HepG2 (cell line): ENCODE data around the gene EVC. TPM values are rescaled to one million over a fixed set of nuclear protein-coding genes. Genes with fewer than 3 reads are reported as not detected.

Experiments used
- ATAC-seq: fragments of 200-7000 bp; cut with Tn5 transposase; 3 replicates; pipeline ENCODE4 v1.9.1; 2020; ENCODE audit warnings: mild to moderate bottlenecking, moderate library complexity
- BruUV-seq: library from RNA; stranded (reverse); fragments of 400-500 nt; replicated peaks from 2 replicates; lab custom pipeline; 2021; lab: Mats Ljungman, UMichigan
- CTCF ChIA-PET: fragments of 300-600 bp; formaldehyde crosslinking; extraction: SDS; loops from one replicate; lab custom pipeline; 2021; ENCODE audit warnings: low total read pairs, inconsistent platforms, low intra/inter-chr PET ratio; lab: Yijun Ruan, JAX
- POLR2A ChIA-PET: fragments of 350-600 bp; sonication (Branson Sonifier 250); formaldehyde crosslinking; loops from one replicate; lab custom pipeline; 2020; ENCODE audit warnings: antibody characterized with exemption, inconsistent platforms; lab: Yijun Ruan, JAX
- DNase-seq: peaks from one replicate; pipeline ENCODE4 v3.0.0-alpha.2; 2015; ENCODE audit warnings: low spot score
- FAIRE-seq: peaks from 3 replicates; lab custom pipeline; 2011; peaks lifted over from hg19 to GRCh38; lab: Jason Lieb, UNC
- H2AFZ ChIP-seq: one replicate; pipeline ENCODE4 v1.6.1; 2011; ENCODE audit warnings: low read length, inconsistent platforms
- H3K27ac ChIP-seq: fragments of 300-600 bp; 3 replicates; pipeline ENCODE4 v1.8.0; 2011; ENCODE audit warnings: mixed run types, mild to moderate bottlenecking, mixed read lengths, low read length, inconsistent platforms; ENCODE audit not compliant: insufficient read depth; ENCODE audit errors: extremely low read length
- H3K27me3 ChIP-seq, 2 experiments: fragments of 200-600 bp in 1 of 2; 2 replicates in 1 of 2; 3 replicates in 1 of 2; pipeline versions ENCODE4 v1.6.0 to v1.8.0; 2011; ENCODE audit warnings: low read length in 2 of 2, mild to moderate bottlenecking in 2 of 2, moderate library complexity in 2 of 2, inconsistent platforms in 1 of 2; ENCODE audit not compliant: insufficient read depth in 2 of 2, control insufficient read depth in 1 of 2
- H3K36me3 ChIP-seq, 2 experiments: fragments of 200-600 bp in 1 of 2; replicated peaks in 1 of 2; 2 replicates in 1 of 2; 3 replicates in 1 of 2; pipeline versions ENCODE4 v1.5.1 to v1.8.0; 2011; ENCODE audit warnings: low read length in 2 of 2, inconsistent platforms in 1 of 2; ENCODE audit not compliant: insufficient read depth in 2 of 2, control insufficient read depth in 1 of 2
- H3K4me1 ChIP-seq: 2 replicates; pipeline ENCODE4 v1.5.1; 2012; ENCODE audit warnings: low read length, inconsistent platforms; ENCODE audit not compliant: insufficient read depth
- H3K4me2 ChIP-seq: 2 replicates; pipeline ENCODE4 v1.6.0; 2011; ENCODE audit warnings: low read depth, low read length, inconsistent platforms
- H3K4me3 ChIP-seq, 3 experiments: fragments of 200-600 bp in 1 of 3; sonication (generic), shearing (Covaris generic) in 1 of 3; replicated peaks in 1 of 3; 2 replicates each; pipeline ENCODE4 v1.5.1; 2011 to 2016; ENCODE audit warnings: low read length in 3 of 3, inconsistent platforms in 2 of 3, low read depth in 2 of 3, mild to moderate bottlenecking in 2 of 3, control low read depth in 1 of 3, mixed read lengths in 1 of 3; ENCODE audit not compliant: insufficient read depth in 1 of 3
- H3K79me2 ChIP-seq: one replicate; pipeline ENCODE4 v1.6.1; 2011; ENCODE audit warnings: low read length, inconsistent platforms; ENCODE audit not compliant: insufficient read depth
- H3K9ac ChIP-seq: 2 replicates; pipeline ENCODE4 v1.6.0; 2011; ENCODE audit warnings: mild to moderate bottlenecking, low read depth, low read length, inconsistent platforms; ENCODE audit not compliant: insufficient read depth
- H3K9me3 ChIP-seq: 2 replicates; pipeline ENCODE4 v1.5.1; 2012; ENCODE audit warnings: mild to moderate bottlenecking, low read length
- H4K20me1 ChIP-seq: 2 replicates; pipeline ENCODE4 v1.6.0; 2011; ENCODE audit warnings: inconsistent platforms, mild to moderate bottlenecking, low read length, moderate library complexity; ENCODE audit not compliant: insufficient read depth
- CCDC6 ChIP-seq: sonication (generic); formaldehyde crosslinking; IDR thresholded peaks from 2 replicates; pipeline ENCODE4 v1.8.1; 2022; ENCODE audit warnings: mild to moderate bottlenecking, missing genetic modification reagents, moderate library complexity
- CENPX ChIP-seq: sonication (generic); formaldehyde crosslinking; IDR thresholded peaks from 2 replicates; pipeline ENCODE4 v1.9.0; 2021; ENCODE audit warnings: mild to moderate bottlenecking, missing genetic modification reagents, moderate library complexity
- CHD2 ChIP-seq: IDR thresholded peaks from 2 replicates; pipeline ENCODE4 v1.6.1; 2011; ENCODE audit warnings: low read depth, low read length, improper control_type of control experiment
- DNMT1 ChIP-seq: sonication (generic); formaldehyde crosslinking; IDR thresholded peaks from 2 replicates; pipeline ENCODE4 v1.5.1; 2020; ENCODE audit warnings: mild to moderate bottlenecking, missing genetic modification reagents
- EP300 ChIP-seq, 3 experiments: sonication (generic) in 1 of 3; formaldehyde crosslinking in 1 of 3; IDR thresholded peaks; 2 replicates each; pipeline versions ENCODE4 v1.5.1 to v1.6.1; 2011 to 2020; ENCODE audit warnings: low read depth in 2 of 3, low read length in 2 of 3, borderline replicate concordance in 1 of 3, improper control_type of control experiment in 1 of 3, mild to moderate bottlenecking in 1 of 3, missing genetic modification reagents in 1 of 3, moderate library complexity in 1 of 3
- GATAD1 ChIP-seq: IDR thresholded peaks from 2 replicates; pipeline ENCODE4 v1.6.1; 2016; ENCODE audit warnings: missing genetic modification reagents, missing compliant biosample characterization
- NCOA2 ChIP-seq: sonication (generic); formaldehyde crosslinking; IDR thresholded peaks from 2 replicates; pipeline ENCODE4 v1.8.0; 2022; ENCODE audit warnings: inconsistent platforms
- NR1H2 ChIP-seq: sonication (generic); formaldehyde crosslinking; IDR thresholded peaks from 2 replicates; pipeline ENCODE4 v1.8.1; 2022; ENCODE audit warnings: low read depth, missing genetic modification reagents, borderline replicate concordance
- REL ChIP-seq: sonication (generic); formaldehyde crosslinking; conservative IDR thresholded peaks from 2 replicates; pipeline ENCODE4 v1.8.0; 2022; ENCODE audit warnings: mild to moderate bottlenecking, missing genetic modification reagents, moderate library complexity
- TARDBP ChIP-seq: sonication (generic); formaldehyde crosslinking; IDR thresholded peaks from 2 replicates; pipeline ENCODE4 v1.8.0; 2022; ENCODE audit warnings: mild to moderate bottlenecking, missing genetic modification reagents
- YEATS4 ChIP-seq: sonication (generic); formaldehyde crosslinking; IDR thresholded peaks from 2 replicates; pipeline ENCODE4 v1.4.0; 2020; ENCODE audit warnings: missing genetic modification reagents, borderline replicate concordance
- ZKSCAN8 ChIP-seq: IDR thresholded peaks from 2 replicates; pipeline ENCODE4 v1.6.1; 2016; ENCODE audit warnings: borderline replicate concordance, missing genetic modification reagents, missing compliant biosample characterization
- ZNF296 ChIP-seq: sonication (generic); formaldehyde crosslinking; conservative IDR thresholded peaks from 2 replicates; pipeline ENCODE4 v1.5.0; 2020; ENCODE audit warnings: mild to moderate bottlenecking, missing genetic modification reagents
- ZNF639 ChIP-seq: conservative IDR thresholded peaks from 2 replicates; pipeline ENCODE4 v1.6.1; 2018; ENCODE audit warnings: missing genetic modification reagents
- WGBS: methylation state at CpG from one replicate; pipeline ENCODE4 v1.1.6; 2017; ENCODE audit warnings: low lambda C conversion rate; 5-methylcytosine and 5-hydroxymethylcytosine counted together
- in situ Hi-C: cut with HindIII; loops from 2 replicates; pipeline ENCODE4 v1.10.0; 2017; ENCODE audit warnings: low pct_unique_long_range_greater_than_20kb; ENCODE audit not compliant: extremely low pct_ligation_motif_present
- intact Hi-C: fragments of 100-400 bp; cut with micrococcal nuclease; formaldehyde crosslinking; loops from one replicate; pipeline ENCODE4 v1.10.0; 2022; ENCODE audit not compliant: unreplicated experiment
- polyA plus RNA-seq, 8 experiments: library from polyadenylated mRNA; depleted of rRNA in 3 of 8; stranded (reverse) in 7 of 8; unstranded in 1 of 8; fragments of >200 nt; fragmentation: Illumina TruSeq in 4 of 8; extraction: Trizol in 4 of 8; gene quantifications; 2 replicates each; pipeline versions ENCODE4 v1.2.1 to v1.2.3, GENCODE V29; 2011 to 2016; ENCODE audit warnings: low read depth in 4 of 8, missing spikeins in 1 of 8, mixed read lengths in 1 of 8; ENCODE audit not compliant: insufficient read depth in 1 of 8
- total RNA-seq, 5 experiments: library from RNA; depleted of rRNA; stranded (reverse); fragments of >200 nt; fragmentation: Illumina TruSeq; extraction: Trizol; gene quantifications; 2 replicates each; pipeline ENCODE4 v1.2.3, GENCODE V29; 2016; ENCODE audit warnings: low read depth in 1 of 5
- TF ChIP-seq, protein P1 (sequence below): sonication (generic); formaldehyde crosslinking; IDR thresholded peaks from 2 replicates; pipeline ENCODE4 v1.5.0; 2020; ENCODE audit warnings: mild to moderate bottlenecking, missing genetic modification reagents, borderline replicate concordance

Gene EVC
- total and polyA plus RNA-seq, 2 of the 13 experiments (the other 11 are each of a cell fraction or from before 2014, with no cell fraction given): 3.1 to 4.9 TPM

DNA sequence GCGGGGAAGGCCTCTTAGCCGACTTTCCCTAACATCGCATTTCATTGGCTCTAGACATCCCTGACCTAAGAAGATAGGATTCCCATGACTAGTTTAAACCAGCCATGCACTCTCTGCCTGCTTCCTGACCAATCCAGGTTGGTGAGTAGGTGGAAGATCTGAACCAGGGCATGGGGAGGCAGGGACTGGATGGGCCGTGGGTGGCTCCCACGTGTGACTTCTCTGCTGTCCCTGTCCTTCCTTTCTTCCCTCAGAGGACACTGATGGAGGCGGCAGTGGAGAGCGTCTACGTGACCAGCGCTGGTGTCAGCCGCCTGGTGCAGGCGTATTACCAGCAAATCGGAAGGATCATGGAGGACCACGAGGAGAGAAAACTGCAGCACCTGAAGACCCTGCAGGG lies 90.7 kb downstream of the EVC start:
- intact Hi-C loops (no loop called here), in situ Hi-C loops (loop anchor here (25.0 kb wide), 1 partner anchor 814 kb away; no protein-coding TSS in a partner anchor)
- Histone ChIP-seq H4K20me1 (no peaks in the 10 kb centered on the region), H3K9ac (no peak overlapping the region), H3K4me1 (no peaks in the 10 kb centered on the region), H3K27ac (no peak overlapping the region), H3K9me3 (no peaks in the 10 kb centered on the region), H3K4me2 (no peak overlapping the region), H3K27me3 (no peaks in the 10 kb centered on the region), H3K79me2 (no peaks in the 10 kb centered on the region), H3K4me3 (no peak overlapping the region), H2AFZ (no peak overlapping the region), H3K36me3 (peaks cover 0 to 7% of the 10 kb centered on the region in 2 experiments; a peak in 3 of 5 replicates)
- no peak for ATAC-seq
- no TSS peak for BruUV-seq
- ChIA-PET CTCF (no interaction called here), POLR2A (no interaction called here)
- WGBS: 94% methylated on average over 13 of the region's 13 CpGs
- no peak for FAIRE-seq
- DNase-seq: no peak
- no peak for TF ChIP-seq DNMT1
- TF ChIP-seq ZKSCAN8 (CRISPR knock-in tag): no peak
- no peak for TF ChIP-seq REL (CRISPR knock-in tag)
- no peak for TF ChIP-seq GATAD1 (CRISPR knock-in tag)
- no peak for TF ChIP-seq CCDC6
- TF ChIP-seq CHD2: no peak
- no peak for TF ChIP-seq TARDBP (CRISPR knock-in tag)
- TF ChIP-seq YEATS4 (CRISPR knock-in tag): no peak
- TF ChIP-seq CENPX (CRISPR knock-in tag): no peak
- no peak for TF ChIP-seq ZNF639
- no peak for TF ChIP-seq EP300 (IDR thresholded peaks at IDR 0.05; ENCODE audit: low read depth in 2 of 2, low read length in 2 of 2)
- TF ChIP-seq EP300 (CRISPR knock-in tag; IDR thresholded peaks at IDR 0.05; ENCODE audit: borderline replicate concordance): no peak
- no peak for TF ChIP-seq NCOA2 (CRISPR knock-in tag)
- no peak for TF ChIP-seq ZNF296 (CRISPR knock-in tag)
- TF ChIP-seq NR1H2: no peak
- TF ChIP-seq, protein P1, sequence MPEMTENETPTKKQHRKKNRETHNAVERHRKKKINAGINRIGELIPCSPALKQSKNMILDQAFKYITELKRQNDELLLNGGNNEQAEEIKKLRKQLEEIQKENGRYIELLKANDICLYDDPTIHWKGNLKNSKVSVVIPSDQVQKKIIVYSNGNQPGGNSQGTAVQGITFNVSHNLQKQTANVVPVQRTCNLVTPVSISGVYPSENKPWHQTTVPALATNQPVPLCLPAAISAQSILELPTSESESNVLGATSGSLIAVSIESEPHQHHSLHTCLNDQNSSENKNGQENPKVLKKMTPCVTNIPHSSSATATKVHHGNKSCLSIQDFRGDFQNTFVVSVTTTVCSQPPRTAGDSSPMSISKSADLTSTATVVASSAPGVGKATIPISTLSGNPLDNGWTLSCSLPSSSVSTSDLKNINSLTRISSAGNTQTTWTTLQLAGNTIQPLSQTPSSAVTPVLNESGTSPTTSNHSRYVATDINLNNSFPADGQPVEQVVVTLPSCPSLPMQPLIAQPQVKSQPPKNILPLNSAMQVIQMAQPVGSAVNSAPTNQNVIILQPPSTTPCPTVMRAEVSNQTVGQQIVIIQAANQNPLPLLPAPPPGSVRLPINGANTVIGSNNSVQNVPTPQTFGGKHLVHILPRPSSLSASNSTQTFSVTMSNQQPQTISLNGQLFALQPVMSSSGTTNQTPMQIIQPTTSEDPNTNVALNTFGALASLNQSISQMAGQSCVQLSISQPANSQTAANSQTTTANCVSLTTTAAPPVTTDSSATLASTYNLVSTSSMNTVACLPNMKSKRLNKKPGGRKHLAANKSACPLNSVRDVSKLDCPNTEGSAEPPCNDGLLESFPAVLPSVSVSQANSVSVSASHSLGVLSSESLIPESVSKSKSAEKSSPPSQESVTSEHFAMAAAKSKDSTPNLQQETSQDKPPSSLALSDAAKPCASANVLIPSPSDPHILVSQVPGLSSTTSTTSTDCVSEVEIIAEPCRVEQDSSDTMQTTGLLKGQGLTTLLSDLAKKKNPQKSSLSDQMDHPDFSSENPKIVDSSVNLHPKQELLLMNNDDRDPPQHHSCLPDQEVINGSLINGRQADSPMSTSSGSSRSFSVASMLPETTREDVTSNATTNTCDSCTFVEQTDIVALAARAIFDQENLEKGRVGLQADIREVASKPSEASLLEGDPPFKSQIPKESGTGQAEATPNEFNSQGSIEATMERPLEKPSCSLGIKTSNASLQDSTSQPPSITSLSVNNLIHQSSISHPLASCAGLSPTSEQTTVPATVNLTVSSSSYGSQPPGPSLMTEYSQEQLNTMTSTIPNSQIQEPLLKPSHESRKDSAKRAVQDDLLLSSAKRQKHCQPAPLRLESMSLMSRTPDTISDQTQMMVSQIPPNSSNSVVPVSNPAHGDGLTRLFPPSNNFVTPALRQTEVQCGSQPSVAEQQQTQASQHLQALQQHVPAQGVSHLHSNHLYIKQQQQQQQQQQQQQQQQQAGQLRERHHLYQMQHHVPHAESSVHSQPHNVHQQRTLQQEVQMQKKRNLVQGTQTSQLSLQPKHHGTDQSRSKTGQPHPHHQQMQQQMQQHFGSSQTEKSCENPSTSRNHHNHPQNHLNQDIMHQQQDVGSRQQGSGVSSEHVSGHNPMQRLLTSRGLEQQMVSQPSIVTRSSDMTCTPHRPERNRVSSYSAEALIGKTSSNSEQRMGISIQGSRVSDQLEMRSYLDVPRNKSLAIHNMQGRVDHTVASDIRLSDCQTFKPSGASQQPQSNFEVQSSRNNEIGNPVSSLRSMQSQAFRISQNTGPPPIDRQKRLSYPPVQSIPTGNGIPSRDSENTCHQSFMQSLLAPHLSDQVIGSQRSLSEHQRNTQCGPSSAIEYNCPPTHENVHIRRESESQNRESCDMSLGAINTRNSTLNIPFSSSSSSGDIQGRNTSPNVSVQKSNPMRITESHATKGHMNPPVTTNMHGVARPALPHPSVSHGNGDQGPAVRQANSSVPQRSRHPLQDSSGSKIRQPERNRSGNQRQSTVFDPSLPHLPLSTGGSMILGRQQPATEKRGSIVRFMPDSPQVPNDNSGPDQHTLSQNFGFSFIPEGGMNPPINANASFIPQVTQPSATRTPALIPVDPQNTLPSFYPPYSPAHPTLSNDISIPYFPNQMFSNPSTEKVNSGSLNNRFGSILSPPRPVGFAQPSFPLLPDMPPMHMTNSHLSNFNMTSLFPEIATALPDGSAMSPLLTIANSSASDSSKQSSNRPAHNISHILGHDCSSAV (CRISPR knock-in tag): no peak
